Measurements from ENCODE around the gene CBLN1. TPM values are rescaled to one million over a fixed set of nuclear protein-coding genes. Genes with fewer than 3 reads are reported as not detected.

CBLN1 gene
- total and polyA plus RNA-seq, 7 donors, result 0.05 to 1.3 (median 0.54) TPM

DNA sequence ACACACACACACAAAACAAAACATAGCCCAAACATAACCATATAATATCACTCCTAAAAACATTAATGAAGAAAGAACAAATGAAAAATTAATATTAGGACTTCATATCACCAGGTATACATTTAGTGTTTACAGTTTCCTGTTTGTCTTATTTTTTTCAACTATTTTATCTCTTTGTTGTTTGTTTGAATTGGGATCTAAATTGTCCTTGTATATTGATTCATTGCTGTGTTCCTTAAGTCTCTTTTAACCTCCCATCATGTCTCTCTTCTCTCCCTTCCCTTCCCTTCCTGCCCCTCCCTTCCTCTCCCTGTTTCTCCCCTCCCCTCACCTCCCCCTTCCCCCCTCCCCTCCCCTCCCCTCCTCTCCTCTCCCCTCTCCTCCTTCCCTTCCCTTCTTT is 23.8 kb upstream of the CBLN1 start:
- Histone ChIP-seq H3K9me3 (no peaks in the 10 kb centered on the region), H3K27me3 (ENCODE audit: insufficient read depth in 3 of 3, low read length in 2 of 3) (peaks cover 0 to 18% (median 2%) of the 10 kb centered on the region in 3 donors), H3K27ac (no peak overlapping the region), H3K36me3 (ENCODE audit: insufficient read depth in 1 of 2, low read depth in 1 of 2) (no peaks in the 10 kb centered on the region), H3K4me1 (no peaks in the 10 kb centered on the region), H3K4me3 (no peak overlapping the region)
- intact Hi-C loops (cut with DNase I), result no loop called here
- TF ChIP-seq, protein P1, sequence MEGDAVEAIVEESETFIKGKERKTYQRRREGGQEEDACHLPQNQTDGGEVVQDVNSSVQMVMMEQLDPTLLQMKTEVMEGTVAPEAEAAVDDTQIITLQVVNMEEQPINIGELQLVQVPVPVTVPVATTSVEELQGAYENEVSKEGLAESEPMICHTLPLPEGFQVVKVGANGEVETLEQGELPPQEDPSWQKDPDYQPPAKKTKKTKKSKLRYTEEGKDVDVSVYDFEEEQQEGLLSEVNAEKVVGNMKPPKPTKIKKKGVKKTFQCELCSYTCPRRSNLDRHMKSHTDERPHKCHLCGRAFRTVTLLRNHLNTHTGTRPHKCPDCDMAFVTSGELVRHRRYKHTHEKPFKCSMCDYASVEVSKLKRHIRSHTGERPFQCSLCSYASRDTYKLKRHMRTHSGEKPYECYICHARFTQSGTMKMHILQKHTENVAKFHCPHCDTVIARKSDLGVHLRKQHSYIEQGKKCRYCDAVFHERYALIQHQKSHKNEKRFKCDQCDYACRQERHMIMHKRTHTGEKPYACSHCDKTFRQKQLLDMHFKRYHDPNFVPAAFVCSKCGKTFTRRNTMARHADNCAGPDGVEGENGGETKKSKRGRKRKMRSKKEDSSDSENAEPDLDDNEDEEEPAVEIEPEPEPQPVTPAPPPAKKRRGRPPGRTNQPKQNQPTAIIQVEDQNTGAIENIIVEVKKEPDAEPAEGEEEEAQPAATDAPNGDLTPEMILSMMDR (IDR thresholded peaks at IDR 0.05), result no peak
- no peak for DNase-seq
- no peak for ATAC-seq

GRCh38 chr16:49292413-49292812 is 10.8 kb upstream of the CBLN1 start:
- no peak overlapping the region for H3K4me3 ChIP-seq
- no peaks in the 10 kb centered on the region for H3K4me1 ChIP-seq
- H3K27me3 ChIP-seq (ENCODE audit: insufficient read depth in 3 of 3, low read length in 2 of 3), result peaks cover 0 to 26% (median 13%) of the 10 kb centered on the region in 3 donors
- DNase-seq (no peak), ATAC-seq (no peak)
- H3K9me3 ChIP-seq, result no peaks in the 10 kb centered on the region
- 37 to 45% (median 39%) methylated on average over 2 of the region's 2 CpGs for WGBS, 3 donors
- H3K27ac ChIP-seq, result no peak overlapping the region
- TF ChIP-seq, protein P1 (IDR thresholded peaks at IDR 0.05), result no peak
- intact Hi-C loops (cut with DNase I), result no loop called here
- no peaks in the 10 kb centered on the region for H3K36me3 ChIP-seq (ENCODE audit: insufficient read depth in 1 of 2, low read depth in 1 of 2)

DNA sequence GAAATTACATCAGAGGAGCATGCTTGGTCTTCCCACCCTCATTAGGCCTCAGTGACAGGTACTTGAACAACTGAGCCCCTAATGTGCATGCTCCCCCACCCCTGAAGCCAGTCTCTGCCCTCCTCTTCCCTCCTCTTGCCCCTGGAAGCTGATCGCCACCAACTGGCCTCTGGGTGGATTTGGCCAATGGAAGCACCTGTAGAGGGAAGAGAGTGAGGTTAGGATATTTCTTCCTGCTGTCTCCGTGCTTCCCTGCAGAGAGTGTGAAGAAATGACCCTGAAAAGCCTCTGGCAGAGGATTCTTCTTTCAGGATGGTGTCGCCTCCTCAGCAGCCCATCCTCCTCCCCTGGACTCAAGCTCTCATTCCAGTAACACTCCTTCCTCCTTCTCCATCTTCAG is 5.9 kb upstream of the CBLN1 start:
- Histone ChIP-seq H3K27ac (no peak overlapping the region), H3K4me1 (peaks cover 8% of the 10 kb centered on the region), H3K4me3 (no peak overlapping the region), H3K9me3 (no peaks in the 10 kb centered on the region), H3K27me3 (ENCODE audit: insufficient read depth in 3 of 3, low read length in 2 of 3) (peaks cover 15 to 64% (median 15%) of the 10 kb centered on the region in 3 donors), H3K36me3 (ENCODE audit: insufficient read depth in 1 of 2, low read depth in 1 of 2) (no peaks in the 10 kb centered on the region)
- intact Hi-C loops (cut with DNase I), result no loop called here
- WGBS, 3 donors, result 27 to 47% (median 36%) methylated on average over 3 of the region's 3 CpGs
- TF ChIP-seq, protein P1 (IDR thresholded peaks at IDR 0.05), result no peak
- ATAC-seq (no peak), DNase-seq (no peak)

- ATAC-seq, result no peak
- H3K27ac ChIP-seq, result no peak overlapping the region
- H3K9me3 ChIP-seq, result no peaks in the 10 kb centered on the region
- H3K4me1 ChIP-seq, result peaks cover 17% of the 10 kb centered on the region
- TF ChIP-seq, protein P1 (IDR thresholded peaks at IDR 0.05), result no peak
- H3K4me3 ChIP-seq, result no peak overlapping the region
- H3K36me3 ChIP-seq (ENCODE audit: insufficient read depth in 1 of 2, low read depth in 1 of 2), result no peaks in the 10 kb centered on the region
- intact Hi-C loops (cut with DNase I), result no loop called here
- H3K27me3 ChIP-seq (ENCODE audit: insufficient read depth in 3 of 3, low read length in 2 of 3), result peaks cover 15 to 84% (median 26%) of the 10 kb centered on the region in 3 donors
- 47 to 51% (median 48%) methylated on average over 4 of the region's 4 CpGs for WGBS, 3 donors
- DNase-seq, result no peak
Observed at GRCh38 chr16:49284962-49285361, 3.3 kb upstream of the CBLN1 start.

GRCh38 chr16:49283376-49284049 is 1.9 kb upstream of the CBLN1 start:
- Histone ChIP-seq H3K27ac (no peak overlapping the region), H3K4me1 (peaks cover 17% of the 10 kb centered on the region), H3K9me3 (no peaks in the 10 kb centered on the region), H3K36me3 (ENCODE audit: insufficient read depth in 1 of 2, low read depth in 1 of 2) (no peaks in the 10 kb centered on the region), H3K27me3 (ENCODE audit: insufficient read depth in 3 of 3, low read length in 2 of 3) (peaks cover 9 to 90% (median 34%) of the 10 kb centered on the region in 3 donors), H3K4me3 (peak overlapping the region; percentile 67)
- ATAC-seq (no peak), DNase-seq (no peak)
- intact Hi-C loops (cut with DNase I), result no loop called here
- TF ChIP-seq, protein P1 (IDR thresholded peaks at IDR 0.05), result no peak
- 2 to 4% (median 3%) methylated on average over 24 to 25 of the region's 25 CpGs for WGBS, 3 donors

Data from psoas muscle (tissue), 8 donors.